ENCODE measurements around the gene ACOT13. TPM values are rescaled to one million over a fixed set of nuclear protein-coding genes. Genes with fewer than 3 reads are reported as not detected.
A peak's percentile ranks its signal among the peaks of the same experiment; 100 is the strongest.

Gene ACOT13
- total and polyA plus RNA-seq, 2 donors (not counting 1 experiment from before 2014, with no cell fraction given), result 3.6 to 6.6 TPM

GRCh38 chr6:24702720-24703282 is 35.9 kb downstream of the ACOT13 start:
- Histone ChIP-seq H3K4me2 (replicated peaks; ENCODE audit: low read depth, low read length, poor library complexity, severe bottlenecking) (no peak overlapping the region), H3K27ac (ENCODE audit: low read length in 2 of 2) (peak overlapping the region in 1 of 2 donors; percentile 59), H2AFZ (ENCODE audit: insufficient read depth, low read depth, low read length, poor library complexity, severe bottlenecking) (no peak overlapping the region), H3K27me3 (replicated peaks in 1 of 4; ENCODE audit: control extremely low read depth in 1 of 4, control insufficient read depth in 3 of 4, insufficient read depth in 4 of 4, low read length in 3 of 4) (no peaks in the 10 kb centered on the region), H3K9ac (ENCODE audit: low read length) (no peak overlapping the region), H3K79me2 (ENCODE audit: control insufficient read depth, insufficient read depth, low read length) (no peaks in the 10 kb centered on the region), H3K4me3 (ENCODE audit: control extremely low read depth in 1 of 5, extremely low read depth in 1 of 5, insufficient read depth in 1 of 5, low read depth in 2 of 5, low read length in 4 of 5) (no peak overlapping the region), H4K20me1 (ENCODE audit: control insufficient read depth, insufficient read depth, low read length, poor library complexity, severe bottlenecking) (peaks cover 20% of the 10 kb centered on the region), H3K9me3 (ENCODE audit: control extremely low read depth in 1 of 3, control insufficient read depth in 2 of 3, insufficient read depth in 1 of 3, low read length in 2 of 3) (no peaks in the 10 kb centered on the region), H3K36me3 (replicated peaks in 1 of 2; ENCODE audit: control extremely low read depth in 1 of 2, control insufficient read depth in 1 of 2, extremely low read depth in 1 of 2, insufficient read depth in 2 of 2, low read length in 1 of 2) (peaks cover 5 to 60% of the 10 kb centered on the region in 2 experiments), H3K4me1 (ENCODE audit: control insufficient read depth in 2 of 2, insufficient read depth in 2 of 2, low read length in 2 of 2) (no peaks in the 10 kb centered on the region)
- H3K9me3 Mint-ChIP-seq (ENCODE audit: insufficient read depth), result no peaks in the 10 kb centered on the region
- POLR2A ChIA-PET, result no interaction called here
- ATAC-seq (ENCODE audit: low read depth), result no peak
- peaks cover 27% of the 10 kb centered on the region for H3K4me1 Mint-ChIP-seq
- no peak for TF ChIP-seq EZH2 (IDR thresholded peaks at IDR 0.05; ENCODE audit: borderline replicate concordance, insufficient read depth, low read depth, low read length, poor library complexity, severe bottlenecking)
- no peak for TF ChIP-seq CTCF (IDR thresholded peaks at IDR 0.05)
- H3K27ac Mint-ChIP-seq, result peak overlapping the region; percentile 68
- no peak for DNase-seq
- CTCF ChIA-PET, result interaction anchor here (1.2 to 2.4 kb wide), 5 partner anchors 8 to 273 kb away, joined by 3 to 8 read pairs (median 7); no protein-coding TSS in a partner anchor
- intact Hi-C loops (cut with micrococcal nuclease), result no loop called here
- H3K27me3 Mint-ChIP-seq, result no peaks in the 10 kb centered on the region
- 89% methylated on average over 4 of the region's 4 CpGs for WGBS (ENCODE audit: insufficient coverage)
- no peak overlapping the region for H3K4me3 Mint-ChIP-seq

- Histone ChIP-seq H3K9ac (ENCODE audit: low read length) (no peak overlapping the region), H3K4me2 (replicated peaks; ENCODE audit: low read depth, low read length, poor library complexity, severe bottlenecking) (no peak overlapping the region), H3K4me1 (ENCODE audit: control insufficient read depth in 2 of 2, insufficient read depth in 2 of 2, low read length in 2 of 2) (peaks cover 0 to under 1% of the 10 kb centered on the region in 2 donors), H3K4me3 (ENCODE audit: control extremely low read depth in 1 of 5, extremely low read depth in 1 of 5, insufficient read depth in 1 of 5, low read depth in 2 of 5, low read length in 4 of 5) (no peak overlapping the region), H3K27ac (ENCODE audit: low read length in 2 of 2) (no peak overlapping the region), H2AFZ (ENCODE audit: insufficient read depth, low read depth, low read length, poor library complexity, severe bottlenecking) (no peak overlapping the region), H3K27me3 (replicated peaks in 1 of 4; ENCODE audit: control extremely low read depth in 1 of 4, control insufficient read depth in 3 of 4, insufficient read depth in 4 of 4, low read length in 3 of 4) (no peaks in the 10 kb centered on the region), H3K79me2 (ENCODE audit: control insufficient read depth, insufficient read depth, low read length) (peaks cover 7% of the 10 kb centered on the region), H4K20me1 (ENCODE audit: control insufficient read depth, insufficient read depth, low read length, poor library complexity, severe bottlenecking) (peaks cover 33% of the 10 kb centered on the region), H3K9me3 (ENCODE audit: control extremely low read depth in 1 of 3, control insufficient read depth in 2 of 3, insufficient read depth in 1 of 3, low read length in 2 of 3) (no peaks in the 10 kb centered on the region), H3K36me3 (replicated peaks in 1 of 2; ENCODE audit: control extremely low read depth in 1 of 2, control insufficient read depth in 1 of 2, extremely low read depth in 1 of 2, insufficient read depth in 2 of 2, low read length in 1 of 2) (peaks cover 5 to 74% of the 10 kb centered on the region in 2 experiments)
- TF ChIP-seq EZH2 (IDR thresholded peaks at IDR 0.05; ENCODE audit: borderline replicate concordance, insufficient read depth, low read depth, low read length, poor library complexity, severe bottlenecking) (no peak), CTCF (IDR thresholded peaks at IDR 0.05) (no peak)
- CTCF ChIA-PET, result interaction anchor here (0.5 to 2.3 kb wide), 5 partner anchors 9 to 314 kb away, joined by 3 to 8 read pairs (median 4); no protein-coding TSS in a partner anchor
- DNase-seq, result no peak
- no peak overlapping the region for H3K4me3 Mint-ChIP-seq
- POLR2A ChIA-PET, result no interaction called here
- peaks cover 34% of the 10 kb centered on the region for H3K4me1 Mint-ChIP-seq
- H3K27me3 Mint-ChIP-seq, result no peaks in the 10 kb centered on the region
- H3K27ac Mint-ChIP-seq, result no peak overlapping the region
- H3K9me3 Mint-ChIP-seq (ENCODE audit: insufficient read depth), result no peaks in the 10 kb centered on the region
- no peak for ATAC-seq (ENCODE audit: low read depth)
- intact Hi-C loops (cut with micrococcal nuclease), result no loop called here
Observed at GRCh38 chr6:24704468-24704867, 37.6 kb downstream of the ACOT13 start.
